GM21367 (cell line): Measurements from ENCODE around the gene ANKRD44.

Experiments used
- ATAC-seq: cut with Tn5 transposase; IDR thresholded peaks from one replicate; pipeline ENCODE4 v1.9.1; 2021; ENCODE audit not compliant: unreplicated experiment

Gene ANKRD44

DNA sequence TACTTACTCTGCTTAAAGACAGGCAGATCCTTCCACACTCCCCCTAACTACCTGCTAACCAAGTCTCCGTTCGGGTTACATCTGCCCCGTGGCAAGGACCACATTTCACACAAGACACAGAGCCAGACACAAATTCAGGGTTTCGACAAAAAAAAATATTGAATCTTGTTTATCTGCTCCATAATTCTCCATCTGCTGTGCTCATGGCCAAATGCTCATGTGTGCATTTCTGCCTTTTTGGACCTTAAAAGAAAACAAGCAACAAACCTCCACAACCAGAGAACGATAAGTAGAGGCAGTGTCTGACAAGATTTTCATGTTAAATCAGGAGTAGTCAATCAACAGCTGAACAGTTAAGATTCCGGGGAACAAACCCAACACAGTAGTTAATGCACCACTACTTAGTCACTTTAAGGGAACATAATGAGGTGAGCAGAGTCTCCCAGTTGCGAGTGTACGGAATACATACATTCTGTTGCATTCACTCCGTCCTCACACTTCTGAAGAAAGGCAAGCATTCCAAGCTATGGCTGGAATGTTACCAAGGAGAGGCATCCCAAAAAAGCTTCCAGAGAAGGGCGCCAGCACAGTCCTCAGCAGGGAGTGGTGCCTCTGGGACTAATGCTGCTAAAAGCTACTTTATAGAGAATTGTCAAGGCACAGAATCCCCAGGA is 121.0 kb downstream of the ANKRD44 start:
- ATAC-seq = no peak

DNA sequence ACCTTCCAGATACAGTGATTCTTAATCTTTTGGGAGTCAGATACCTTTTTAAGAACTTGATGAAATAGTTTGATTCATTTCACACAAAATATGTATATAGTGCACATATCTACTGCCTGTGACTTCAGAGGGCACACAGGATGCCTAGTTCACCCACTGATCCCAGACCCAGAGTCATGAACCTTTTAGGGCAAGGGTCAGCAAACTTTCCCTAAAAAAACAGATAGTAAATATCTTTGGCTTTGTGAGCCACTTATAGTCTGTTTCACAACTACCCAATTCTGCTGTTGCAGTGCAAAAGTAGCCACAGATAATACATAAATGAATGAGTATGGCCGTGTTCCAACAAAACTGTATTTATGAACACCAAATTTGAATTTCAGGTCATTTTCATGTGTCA is 124.9 kb downstream of the ANKRD44 start:
- ATAC-seq = no peak

DNA sequence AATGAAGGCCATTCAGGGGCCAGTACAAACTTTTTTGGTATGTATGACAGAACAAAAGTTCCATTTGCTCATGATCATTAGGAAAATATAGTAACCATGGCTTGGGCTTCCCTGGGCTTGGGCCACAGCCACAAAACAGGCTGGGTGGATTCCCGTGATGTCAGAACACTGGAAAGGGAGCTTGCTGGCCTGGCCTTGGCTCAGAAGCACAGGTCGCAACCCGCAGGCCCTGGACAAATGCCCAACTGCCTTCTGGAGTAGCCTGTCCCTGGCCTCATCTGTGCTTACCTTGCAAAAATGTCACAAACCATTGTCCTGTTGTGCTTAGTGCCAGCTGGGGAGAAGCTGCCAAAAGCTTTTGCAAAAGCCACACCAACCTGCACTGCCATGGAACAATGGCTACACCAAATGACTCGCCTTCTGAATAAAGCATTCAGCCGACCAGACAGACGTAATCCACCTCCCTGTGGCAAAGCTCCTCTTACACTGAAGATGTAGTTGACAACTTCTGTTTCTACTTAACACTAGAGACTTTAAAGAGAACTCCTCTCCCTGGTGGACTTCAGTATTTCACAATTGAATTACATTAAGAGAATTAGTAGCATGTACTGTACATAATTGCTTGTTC is 125.5 kb downstream of the ANKRD44 start:
- ATAC-seq = no peak

GRCh38 chr2:197183355-197183754 is 127.2 kb downstream of the ANKRD44 start:
- ATAC-seq = no peak

DNA sequence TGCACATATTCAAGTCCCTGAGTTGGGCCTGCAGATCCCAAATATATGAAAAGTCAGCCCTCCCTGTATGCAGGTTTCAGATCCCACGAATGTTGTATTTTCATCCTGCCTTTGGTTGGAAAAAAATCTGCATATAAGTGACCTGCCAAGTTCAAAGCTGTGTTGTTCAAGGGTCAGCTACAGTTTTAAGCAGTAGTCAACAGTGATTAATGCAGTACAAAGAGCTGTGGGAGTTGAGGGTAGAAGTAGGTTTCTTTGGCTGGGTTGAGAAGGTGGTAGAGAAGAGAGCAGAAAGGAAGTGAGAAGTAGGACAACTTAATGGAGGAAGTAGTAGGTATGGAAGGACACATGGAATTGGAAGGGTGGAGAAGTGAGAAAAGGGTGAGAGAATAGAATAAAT is 127.9 kb downstream of the ANKRD44 start:
- no peak for ATAC-seq

GRCh38 chr2:197181491-197181890 is 129.1 kb downstream of the ANKRD44 start:
- no peak for ATAC-seq

GRCh38 chr2:197179744-197180498 is 130.7 kb downstream of the ANKRD44 start:
- no peak for ATAC-seq

DNA sequence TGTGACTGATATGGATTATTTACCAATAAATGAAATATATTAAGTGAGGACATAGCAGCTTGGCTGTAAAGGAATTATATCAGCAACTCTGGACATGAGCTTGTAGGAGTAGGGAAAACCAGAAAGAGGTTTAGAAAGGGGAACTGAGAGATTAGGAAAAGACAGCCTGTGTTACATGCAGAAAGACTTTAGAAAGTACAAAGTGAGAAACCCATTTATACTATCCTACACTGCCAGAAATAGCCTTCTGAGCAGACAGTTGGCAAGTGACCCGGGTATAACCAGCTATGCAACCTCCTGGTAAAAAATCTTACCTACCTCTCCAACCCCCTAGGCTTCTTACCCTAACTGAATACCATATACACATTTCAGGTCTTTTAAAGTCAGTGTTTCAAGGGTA is 134.1 kb downstream of the ANKRD44 start:
- ATAC-seq = no peak

- no peak for ATAC-seq
Observed at GRCh38 chr2:197174539-197175094, 136.0 kb downstream of the ANKRD44 start.

GRCh38 chr2:197171582-197171981 is 139.0 kb downstream of the ANKRD44 start:
- no peak for ATAC-seq

DNA sequence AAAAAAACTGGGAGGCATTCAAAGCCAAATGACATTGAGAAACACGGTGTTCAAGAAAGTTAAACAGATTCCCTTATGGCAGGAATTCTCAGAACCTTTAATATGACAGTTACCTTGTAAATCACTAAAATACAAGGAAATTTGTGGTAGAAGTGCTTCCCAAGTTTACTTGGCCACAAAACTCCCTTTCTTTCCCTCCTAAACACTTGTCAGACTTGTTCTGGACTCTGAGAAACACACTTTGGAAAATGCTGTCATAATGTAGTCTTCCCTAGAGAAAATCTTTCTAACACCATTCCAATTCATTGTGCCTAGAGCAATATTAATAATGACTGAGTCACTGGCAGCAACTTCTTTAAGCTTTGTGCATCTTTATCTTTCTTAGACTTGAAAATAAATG is 140.4 kb downstream of the ANKRD44 start:
- no peak for ATAC-seq

- ATAC-seq = peak; percentile 72
Observed at GRCh38 chr2:197168705-197169104, 141.9 kb downstream of the ANKRD44 start.

- no peak for ATAC-seq
Observed at GRCh38 chr2:197167608-197168314, 142.8 kb downstream of the ANKRD44 start.

- no peak for ATAC-seq
Observed at GRCh38 chr2:197165020-197165419, 145.6 kb downstream of the ANKRD44 start.

DNA sequence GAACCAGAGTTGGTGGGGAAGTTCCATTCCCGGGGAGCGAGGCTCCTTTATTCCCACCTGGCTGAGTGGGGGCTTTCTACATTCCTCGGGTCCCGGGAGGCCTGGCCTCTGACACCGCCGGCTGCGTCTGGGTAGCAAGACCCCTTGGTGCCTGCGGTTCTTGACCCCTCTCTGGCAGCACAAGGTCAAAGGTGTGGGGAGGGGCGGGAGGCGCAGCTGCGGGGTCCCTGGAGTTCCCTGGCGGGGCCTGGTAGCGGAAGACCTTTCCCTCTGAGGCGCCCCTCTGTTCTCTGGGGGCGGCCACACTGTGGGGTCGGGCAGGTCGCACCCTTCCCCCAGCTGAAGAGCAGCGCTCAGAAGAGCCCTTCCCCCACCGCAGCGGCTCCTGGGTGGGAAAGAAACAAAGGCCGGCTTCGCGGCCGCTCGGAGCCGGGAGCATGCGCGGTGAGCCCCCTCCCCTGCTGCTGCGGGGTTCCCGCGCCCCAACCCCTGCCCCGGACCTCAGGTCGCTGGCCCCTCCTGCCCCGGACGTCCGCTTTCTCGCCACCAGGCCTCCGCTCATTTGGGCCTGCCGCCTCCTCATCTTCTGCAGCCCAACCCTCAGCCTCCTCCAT is 146.3 kb downstream of the ANKRD44 start:
- ATAC-seq = no peak

- no peak for ATAC-seq
Observed at GRCh38 chr2:197163712-197164140, 146.9 kb downstream of the ANKRD44 start.

DNA sequence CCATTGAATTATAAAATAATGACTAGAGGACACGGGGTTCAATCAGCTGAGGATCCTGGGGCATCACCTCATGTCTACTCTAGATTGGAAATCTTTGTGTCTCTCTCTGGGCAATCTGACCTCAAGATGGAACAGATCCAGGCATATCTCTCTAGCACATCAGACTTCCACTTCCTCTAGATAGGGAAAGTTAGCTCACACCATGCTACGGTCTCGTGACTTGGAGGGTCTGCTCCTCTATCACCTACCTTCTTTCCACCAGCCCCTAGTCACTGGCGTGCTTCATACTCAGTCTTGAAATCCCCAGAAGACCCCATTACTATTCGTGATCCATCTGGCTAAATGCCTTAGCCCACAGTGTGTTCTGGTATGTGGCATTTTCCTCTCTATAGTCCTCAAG is 148.8 kb downstream of the ANKRD44 start:
- ATAC-seq = no peak

DNA sequence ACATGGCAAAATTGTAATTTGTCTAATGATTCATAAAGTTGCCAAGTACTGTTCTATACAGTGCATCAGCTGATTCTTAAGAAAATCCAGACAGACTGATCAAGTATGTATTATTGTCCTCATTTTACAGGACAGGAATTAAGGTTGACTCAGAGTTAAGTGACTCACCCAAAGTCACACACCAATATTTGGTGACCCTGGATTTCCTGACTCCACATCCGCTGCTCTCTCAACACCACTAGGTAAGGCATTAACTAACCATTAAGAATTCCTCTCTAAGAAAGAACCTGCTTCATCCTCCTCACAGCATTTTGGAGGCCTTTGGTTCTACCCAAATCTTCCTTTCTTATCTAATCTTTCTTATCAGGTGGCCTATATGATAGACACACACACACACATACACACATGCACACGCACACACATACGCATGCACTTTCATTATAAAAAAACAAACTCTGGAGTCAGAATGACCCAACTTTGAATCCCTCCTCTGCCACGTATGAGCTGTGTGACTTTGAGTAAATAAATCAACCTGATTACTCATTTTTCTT is 150.8 kb downstream of the ANKRD44 start:
- ATAC-seq = no peak

- no peak for ATAC-seq
Observed at GRCh38 chr2:197158591-197159550, 151.7 kb downstream of the ANKRD44 start.
